PC-9 (cell line): Measurements from ENCODE around the gene RALGAPB. TPM values are rescaled to one million over a fixed set of nuclear protein-coding genes. Genes with fewer than 3 reads are reported as not detected.

Experiments
- BruUV-seq: library from RNA; stranded (reverse); fragments of 400-500 nt; replicated peaks from 2 replicates; lab custom pipeline; 2021; lab: Mats Ljungman, UMichigan
- CTCF ChIA-PET: fragments of 300-600 bp; sonication (Branson Sonifier 250); formaldehyde crosslinking; loops from one replicate; lab custom pipeline; 2022; ENCODE audit warnings: antibody characterized with exemption; lab: Charles Lee
- POLR2A ChIA-PET: fragments of 300-600 bp; sonication (Branson Sonifier 250); formaldehyde crosslinking; loops from one replicate; lab custom pipeline; 2022; ENCODE audit warnings: antibody characterized with exemption; ENCODE audit not compliant: unreplicated experiment; lab: Charles Lee
- DNase-seq, 2 experiments: peaks; one replicate each; pipeline versions ENCODE4 v3.0.0 to v3.0.0-alpha.2; 2015 to 2022; ENCODE audit warnings: mixed read lengths in 1 of 2
- H2AFZ ChIP-seq: fragments of 200-600 bp; sonication (generic); 2 replicates; pipeline ENCODE4 v1.8.1; 2017; ENCODE audit warnings: antibody characterized with exemption
- H3F3A ChIP-seq: fragments of 200-600 bp; sonication (generic); 2 replicates; pipeline ENCODE4 v1.8.1; 2017; ENCODE audit warnings: antibody characterized with exemption, mild to moderate bottlenecking, low read depth; ENCODE audit not compliant: insufficient read depth
- H3K27ac ChIP-seq: fragments of 200-600 bp; sonication (generic); 2 replicates; pipeline ENCODE4 v1.6.1; 2016; ENCODE audit warnings: mixed run types
- H3K27me3 ChIP-seq: fragments of 200-600 bp; sonication (generic); 2 replicates; pipeline ENCODE4 v1.6.1; 2016; ENCODE audit warnings: low read depth, mixed run types; ENCODE audit not compliant: insufficient read depth
- H3K36me3 ChIP-seq: fragments of 200-600 bp; sonication (generic); 2 replicates; pipeline ENCODE4 v1.6.1; 2016; ENCODE audit warnings: low read depth, mixed run types
- H3K4me1 ChIP-seq: fragments of 200-600 bp; sonication (generic); replicated peaks from 2 replicates; pipeline ENCODE4 v1.6.1; 2016; ENCODE audit warnings: mixed run types; ENCODE audit not compliant: insufficient read depth
- H3K4me2 ChIP-seq: fragments of 200-600 bp; sonication (generic); 2 replicates; pipeline ENCODE4 v1.6.1; 2017; ENCODE audit warnings: mixed run types
- H3K4me3 ChIP-seq: fragments of 200-600 bp; sonication (generic); 2 replicates; pipeline ENCODE4 v1.6.1; 2016; ENCODE audit warnings: mixed run types
- H3K79me2 ChIP-seq: fragments of 200-600 bp; sonication (generic); 2 replicates; pipeline ENCODE4 v1.6.1; 2017; ENCODE audit warnings: low read depth, mixed run types
- H3K9me2 ChIP-seq: fragments of 200-600 bp; sonication (generic); 2 replicates; pipeline ENCODE4 v1.8.1; 2017; ENCODE audit warnings: mild to moderate bottlenecking; ENCODE audit not compliant: insufficient read depth
- H3K9me3 ChIP-seq: fragments of 200-600 bp; sonication (generic); 2 replicates; pipeline ENCODE4 v1.8.1; 2016; ENCODE audit warnings: low read depth; ENCODE audit not compliant: insufficient read depth
- H4K20me1 ChIP-seq: fragments of 200-600 bp; sonication (generic); 2 replicates; pipeline ENCODE4 v1.8.1; 2017; ENCODE audit not compliant: insufficient read depth
- CTCF ChIP-seq: fragments of 200-600 bp; sonication (generic); conservative IDR thresholded peaks from 2 replicates; pipeline ENCODE4 v1.6.1; 2017; ENCODE audit warnings: mixed run types, antibody characterized with exemption, mild to moderate bottlenecking, moderate library complexity
- EZH2 ChIP-seq: fragments of 200-600 bp; sonication (generic); IDR thresholded peaks from 2 replicates; pipeline ENCODE4 v1.8.0; 2017; ENCODE audit warnings: antibody characterized with exemption, low read depth
- intact Hi-C: fragments of 100-400 bp; cut with micrococcal nuclease; formaldehyde crosslinking; loops from one replicate; pipeline ENCODE4 v1.10.0; 2022; ENCODE audit not compliant: unreplicated experiment
- total RNA-seq: library from RNA; stranded (reverse); gene quantifications from 2 replicates; pipeline ENCODE4 v1.2.3, GENCODE V29; 2021

The RALGAPB gene
- total RNA-seq, 1 experiment from 2014 or later = 40.2 TPM

DNA sequence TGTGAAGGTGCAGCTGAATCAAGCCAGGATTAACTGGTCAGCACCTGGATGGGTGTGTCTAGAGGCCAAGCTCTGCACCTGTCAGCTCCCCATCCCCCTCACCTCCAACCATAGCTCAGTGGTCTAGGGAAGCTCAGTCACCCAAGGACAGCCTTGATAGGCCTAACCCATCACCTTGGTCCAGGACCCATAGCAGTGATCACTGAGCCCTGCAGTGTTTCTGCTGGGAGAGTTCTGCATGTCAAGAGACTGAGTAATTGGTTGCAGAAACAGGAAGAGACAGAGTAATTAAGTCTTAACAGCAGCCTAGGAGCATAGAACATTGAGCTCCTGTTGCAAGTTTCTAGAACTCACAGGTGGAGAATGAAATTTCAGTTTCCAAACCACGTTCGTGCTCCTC is 18.7 kb upstream of the RALGAPB start:
- no peak for DNase-seq
- no peak for TF ChIP-seq EZH2
- no TSS peak for BruUV-seq
- Histone ChIP-seq H3K4me1 (no peaks in the 10 kb centered on the region), H3K27ac (no peak overlapping the region), H3K4me2 (no peak overlapping the region), H3K9me2 (no peaks in the 10 kb centered on the region), H3K79me2 (no peaks in the 10 kb centered on the region), H3K27me3 (no peaks in the 10 kb centered on the region), H2AFZ (no peak overlapping the region), H4K20me1 (no peaks in the 10 kb centered on the region), H3K36me3 (no peaks in the 10 kb centered on the region; the same call in 1 of the 2 replicates), H3K4me3 (no peak overlapping the region), H3F3A (peaks cover 8% of the 10 kb centered on the region), H3K9me3 (no peaks in the 10 kb centered on the region)
- intact Hi-C loops = no loop called here
- POLR2A ChIA-PET = interaction anchor here (0.7 kb wide), 1 partner anchor 19 kb away, joined by 4 read pairs; the partner anchor contains the start of gene SNHG17
- CTCF ChIA-PET = interaction anchor here (0.9 kb wide), 1 partner anchor 19 kb away, joined by 3 read pairs; the partner anchor contains the start of gene SNHG17

- Histone ChIP-seq H3K36me3 (no peaks in the 10 kb centered on the region), H3K9me3 (no peaks in the 10 kb centered on the region), H3K79me2 (no peaks in the 10 kb centered on the region), H3K4me1 (peaks cover 5% of the 10 kb centered on the region), H2AFZ (no peak overlapping the region), H4K20me1 (no peaks in the 10 kb centered on the region), H3K27ac (no peak overlapping the region), H3K4me2 (no peak overlapping the region), H3K9me2 (no peaks in the 10 kb centered on the region), H3K4me3 (no peak overlapping the region), H3F3A (peaks cover 11% of the 10 kb centered on the region), H3K27me3 (no peaks in the 10 kb centered on the region)
- intact Hi-C loops = no loop called here
- no peak for DNase-seq
- TF ChIP-seq EZH2 (no peak), CTCF (no peak)
- no TSS peak for BruUV-seq
- CTCF ChIA-PET = interaction anchor here (0.9 kb wide), 1 partner anchor 20 kb away, joined by 3 read pairs; the partner anchor contains the start of gene SNHG17
- POLR2A ChIA-PET = interaction anchor here (0.7 kb wide), 1 partner anchor 19 kb away, joined by 4 read pairs; the partner anchor contains the start of gene SNHG17
These were observed 17.8 kb upstream of the RALGAPB start for GRCh38 chr20:38454556-38455473.

DNA sequence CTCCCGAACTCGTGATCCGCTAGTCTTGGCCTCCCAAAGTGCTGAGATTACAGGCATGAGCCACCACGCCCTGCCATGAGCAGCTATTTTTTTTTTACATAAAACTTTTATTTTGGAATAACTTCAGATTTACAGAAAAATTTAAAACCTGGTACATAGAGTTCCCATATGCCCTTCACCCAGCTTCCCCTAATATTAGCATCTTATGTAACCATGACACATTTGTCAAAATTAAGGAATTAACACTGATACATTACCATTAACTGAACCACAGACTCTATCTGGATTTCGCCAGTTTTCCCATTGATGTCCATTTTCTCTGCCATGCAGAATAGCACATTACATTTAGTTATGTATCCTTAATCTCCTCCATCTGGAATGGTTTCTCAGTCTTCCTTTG is 14.3 kb upstream of the RALGAPB start:
- CTCF ChIA-PET = no interaction called here
- Histone ChIP-seq H3F3A (peaks cover 10% of the 10 kb centered on the region), H3K4me2 (no peak overlapping the region), H3K9me2 (no peaks in the 10 kb centered on the region), H3K4me1 (peaks cover 11% of the 10 kb centered on the region), H3K27ac (no peak overlapping the region), H3K9me3 (no peaks in the 10 kb centered on the region), H4K20me1 (no peaks in the 10 kb centered on the region), H3K4me3 (no peak overlapping the region), H3K36me3 (no peaks in the 10 kb centered on the region), H2AFZ (no peak overlapping the region), H3K79me2 (no peaks in the 10 kb centered on the region), H3K27me3 (no peaks in the 10 kb centered on the region)
- POLR2A ChIA-PET = no interaction called here
- no peak for DNase-seq
- TF ChIP-seq EZH2 = no peak
- TF ChIP-seq CTCF = no peak
- BruUV-seq = no TSS peak
- intact Hi-C loops = no loop called here
